ENCODE measurements around the gene TACR3.

DNA sequence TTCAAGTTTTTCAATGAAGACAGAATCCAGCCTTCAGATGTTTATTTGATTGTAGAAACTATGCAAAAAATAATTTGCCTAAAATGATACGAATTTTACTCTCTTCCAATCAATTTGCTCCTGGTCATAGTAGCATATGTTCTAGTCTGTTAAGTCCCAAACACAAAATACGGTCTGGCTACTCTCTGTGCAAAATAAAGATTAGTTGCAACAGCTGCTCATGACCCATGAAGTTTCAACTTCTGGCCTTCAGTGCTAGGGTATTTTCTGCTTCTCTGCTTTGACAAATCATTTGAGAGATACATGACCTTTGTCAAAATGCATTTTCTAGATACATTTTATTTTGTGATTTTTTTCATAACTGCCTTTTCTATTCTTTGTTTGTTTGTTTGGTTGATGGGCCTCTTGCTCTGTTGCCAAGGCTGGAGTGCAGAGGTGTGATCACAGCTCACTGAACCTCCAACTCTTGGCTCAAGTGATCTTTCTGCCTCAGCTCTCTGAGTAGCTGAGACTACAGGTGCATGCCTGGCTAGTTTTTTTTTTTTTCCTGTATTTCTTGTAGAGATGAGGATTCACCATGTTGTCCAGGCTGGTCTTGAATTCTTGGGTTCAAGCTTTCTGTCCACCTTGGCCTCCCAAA, 55.2 kb downstream of the TACR3 start:
- TF ChIP-seq, protein P1, sequence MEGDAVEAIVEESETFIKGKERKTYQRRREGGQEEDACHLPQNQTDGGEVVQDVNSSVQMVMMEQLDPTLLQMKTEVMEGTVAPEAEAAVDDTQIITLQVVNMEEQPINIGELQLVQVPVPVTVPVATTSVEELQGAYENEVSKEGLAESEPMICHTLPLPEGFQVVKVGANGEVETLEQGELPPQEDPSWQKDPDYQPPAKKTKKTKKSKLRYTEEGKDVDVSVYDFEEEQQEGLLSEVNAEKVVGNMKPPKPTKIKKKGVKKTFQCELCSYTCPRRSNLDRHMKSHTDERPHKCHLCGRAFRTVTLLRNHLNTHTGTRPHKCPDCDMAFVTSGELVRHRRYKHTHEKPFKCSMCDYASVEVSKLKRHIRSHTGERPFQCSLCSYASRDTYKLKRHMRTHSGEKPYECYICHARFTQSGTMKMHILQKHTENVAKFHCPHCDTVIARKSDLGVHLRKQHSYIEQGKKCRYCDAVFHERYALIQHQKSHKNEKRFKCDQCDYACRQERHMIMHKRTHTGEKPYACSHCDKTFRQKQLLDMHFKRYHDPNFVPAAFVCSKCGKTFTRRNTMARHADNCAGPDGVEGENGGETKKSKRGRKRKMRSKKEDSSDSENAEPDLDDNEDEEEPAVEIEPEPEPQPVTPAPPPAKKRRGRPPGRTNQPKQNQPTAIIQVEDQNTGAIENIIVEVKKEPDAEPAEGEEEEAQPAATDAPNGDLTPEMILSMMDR (IDR thresholded peaks at IDR 0.05), result no peak
- no peak for TF ChIP-seq POLR2A (IDR thresholded peaks at IDR 0.05)

Data from testis (tissue), 2 donors.